HEK293 (cell line): ENCODE results near the gene ENAH.

Experiments used
- AEBP2 ChIP-seq: fragments of 450-650 bp; formaldehyde crosslinking; IDR thresholded peaks from 2 replicates; pipeline ENCODE4 v1.5.1; 2016; ENCODE audit warnings: missing biosample characterization, missing genetic modification characterization, borderline replicate concordance
- BCL6B ChIP-seq: fragments of 450-650 bp; formaldehyde crosslinking; IDR thresholded peaks from 2 replicates; pipeline ENCODE4 v1.5.1; 2017; ENCODE audit warnings: missing biosample characterization, missing genetic modification characterization
- FEZF1 ChIP-seq: fragments of 450-650 bp; formaldehyde crosslinking; IDR thresholded peaks from 2 replicates; pipeline ENCODE4 v1.5.1; 2016; ENCODE audit warnings: missing biosample characterization, missing genetic modification characterization
- HOXD13 ChIP-seq: sonication (generic); formaldehyde crosslinking; IDR thresholded peaks from 2 replicates; pipeline ENCODE4 v1.8.0; 2022; ENCODE audit warnings: missing genetic modification reagents, borderline replicate concordance
- IKZF3 ChIP-seq: fragments of 450-650 bp; IDR thresholded peaks from 2 replicates; pipeline ENCODE4 v1.5.0; 2018; ENCODE audit warnings: missing biosample characterization, mild to moderate bottlenecking, missing genetic modification characterization, moderate library complexity
- PRDM10 ChIP-seq: fragments of 450-650 bp; formaldehyde crosslinking; IDR thresholded peaks from 2 replicates; pipeline ENCODE4 v1.5.1; 2016; ENCODE audit warnings: missing biosample characterization, missing genetic modification characterization
- SP7 ChIP-seq: fragments of 450-650 bp; formaldehyde crosslinking; IDR thresholded peaks from 2 replicates; pipeline ENCODE4 v1.5.1; 2016; ENCODE audit warnings: missing biosample characterization, missing genetic modification characterization
- TRIM28 ChIP-seq: IDR thresholded peaks from 2 replicates; pipeline ENCODE4 v1.6.1; 2011; ENCODE audit warnings: low read length, control low read depth, borderline replicate concordance
- ZBTB17 ChIP-seq: fragments of 450-650 bp; formaldehyde crosslinking; IDR thresholded peaks from 2 replicates; pipeline ENCODE4 v1.5.1; 2016; ENCODE audit warnings: missing biosample characterization, missing genetic modification characterization
- ZFHX2 ChIP-seq: fragments of 450-650 bp; formaldehyde crosslinking; conservative IDR thresholded peaks from 2 replicates; pipeline ENCODE4 v1.5.1; 2016; ENCODE audit warnings: missing biosample characterization, missing genetic modification characterization
- ZNF10 ChIP-seq: fragments of 450-650 bp; formaldehyde crosslinking; IDR thresholded peaks from 2 replicates; pipeline ENCODE4 v1.5.1; 2017; ENCODE audit warnings: missing biosample characterization, missing genetic modification characterization
- ZNF114 ChIP-seq: fragments of 450-650 bp; formaldehyde crosslinking; IDR thresholded peaks from 2 replicates; pipeline ENCODE4 v1.5.0; 2017; ENCODE audit warnings: missing biosample characterization, missing genetic modification characterization
- ZNF335 ChIP-seq: fragments of 450-650 bp; formaldehyde crosslinking; conservative IDR thresholded peaks from 2 replicates; pipeline ENCODE4 v1.5.1; 2016; ENCODE audit warnings: missing biosample characterization, missing genetic modification characterization
- ZNF341 ChIP-seq: fragments of 450-650 bp; formaldehyde crosslinking; IDR thresholded peaks from 2 replicates; pipeline ENCODE4; 2016; ENCODE audit warnings: low read depth, missing biosample characterization, missing genetic modification characterization
- ZNF366 ChIP-seq: fragments of 450-650 bp; formaldehyde crosslinking; conservative IDR thresholded peaks from 2 replicates; pipeline ENCODE4 v1.5.1; 2016; ENCODE audit warnings: missing biosample characterization, missing genetic modification characterization
- ZNF488 ChIP-seq: fragments of 450-650 bp; formaldehyde crosslinking; IDR thresholded peaks from 2 replicates; pipeline ENCODE4 v1.5.1; 2016; ENCODE audit warnings: missing biosample characterization, missing genetic modification characterization
- ZNF561 ChIP-seq: fragments of 450-650 bp; IDR thresholded peaks from 2 replicates; pipeline ENCODE4 v1.5.1; 2018; ENCODE audit warnings: missing biosample characterization, missing genetic modification characterization, borderline replicate concordance
- ZNF610 ChIP-seq: fragments of 450-650 bp; formaldehyde crosslinking; IDR thresholded peaks from 2 replicates; pipeline ENCODE4 v1.5.1; 2016; ENCODE audit warnings: missing biosample characterization, missing genetic modification characterization, borderline replicate concordance
- ZNF639 ChIP-seq: fragments of 450-650 bp; formaldehyde crosslinking; IDR thresholded peaks from 2 replicates; pipeline ENCODE4 v1.5.1; 2016; ENCODE audit warnings: missing biosample characterization, missing genetic modification characterization
- ZSCAN30 ChIP-seq: fragments of 450-650 bp; IDR thresholded peaks from 2 replicates; pipeline ENCODE4 v1.5.1; 2018; ENCODE audit warnings: missing biosample characterization, mild to moderate bottlenecking, missing genetic modification characterization, moderate library complexity

ENAH gene

GRCh38 chr1:225533238-225533637, 119.7 kb downstream of the ENAH start (continued):
- no peak for TF ChIP-seq ZNF488 (tag by site-specific recombination)
- TF ChIP-seq ZNF114: no peak
- TF ChIP-seq ZNF341 (tag by site-specific recombination): peak; percentile 93
- TF ChIP-seq ZNF639 (tag by site-specific recombination): no peak
- 0 out of 2 replicates have a peak, but pooled peaks have one; percentile 72 for TF ChIP-seq HOXD13 (CRISPR knock-in tag)
- peak; percentile 66; the same call in 1 of the 2 replicates for TF ChIP-seq ZBTB17 (tag by site-specific recombination)
- 0 out of 2 replicates have a peak, but pooled peaks have one; percentile 7 for TF ChIP-seq ZNF335 (tag by site-specific recombination)
- no peak for TF ChIP-seq AEBP2 (tag by site-specific recombination)
- peak; percentile 100 for TF ChIP-seq FEZF1 (tag by site-specific recombination)
- peak; percentile 86 for TF ChIP-seq BCL6B (tag by site-specific recombination)
- TF ChIP-seq ZNF610 (tag by site-specific recombination): peak; percentile 62; the same call in 1 of the 2 replicates
- peak; percentile 70 for TF ChIP-seq ZSCAN30
- TF ChIP-seq TRIM28: 0 out of 2 replicates have a peak, but pooled peaks have one; percentile 62
- peak; percentile 61 for TF ChIP-seq ZNF366 (tag by site-specific recombination)
- 0 out of 2 replicates have a peak, but pooled peaks have one; percentile 53 for TF ChIP-seq ZNF561 (tag by site-specific recombination)
- no peak for TF ChIP-seq ZFHX2 (tag by site-specific recombination)
- TF ChIP-seq IKZF3 (tag by site-specific recombination): peak; percentile 89
- peak; percentile 27; the same call in 1 of the 2 replicates for TF ChIP-seq PRDM10
- TF ChIP-seq SP7: no peak
- 0 out of 2 replicates have a peak, but pooled peaks have one; percentile 44 for TF ChIP-seq ZNF10 (tag by site-specific recombination)
